CD14-positive monocyte (primary cell): ENCODE measurements around the gene APP. TPM values are rescaled to one million over a fixed set of nuclear protein-coding genes. Genes with fewer than 3 reads are reported as not detected.
A peak's percentile ranks its signal among the peaks of the same experiment; 100 is the strongest.

ENCODE experiments used
- DNase-seq, 3 donors: peaks; one replicate each; pipeline ENCODE4 v3.0.0-alpha.2; 2011 to 2022
- H2AFZ ChIP-seq: 2 replicates; pipeline ENCODE4 v1.6.0; 2012; ENCODE audit warnings: mild to moderate bottlenecking, low read depth, low read length, inconsistent platforms; ENCODE audit not compliant: insufficient read depth, poor library complexity, severe bottlenecking
- H3K27ac ChIP-seq, 2 donors: 1 replicate in 1 of 2; 2 replicates in 1 of 2; pipeline ENCODE4 v1.5.1; 2012 to 2013; ENCODE audit warnings: low read length in 2 of 2, control low read depth in 1 of 2, inconsistent platforms in 1 of 2, low read depth in 1 of 2, mild to moderate bottlenecking in 1 of 2
- H3K27me3 ChIP-seq, 2 donors: one replicate each; pipeline versions ENCODE4 v1.6.0 to v1.6.1; 2011 to 2013; ENCODE audit warnings: low read length in 2 of 2; ENCODE audit not compliant: control insufficient read depth in 2 of 2, insufficient read depth in 2 of 2
- H3K36me3 ChIP-seq, 2 donors: replicated peaks in 1 of 2; 1 replicate in 1 of 2; 2 replicates in 1 of 2; pipeline versions ENCODE4 v1.5.1 to v1.6.1; 2012 to 2013; ENCODE audit warnings: low read length in 2 of 2, control low read depth in 1 of 2, inconsistent platforms in 1 of 2, mild to moderate bottlenecking in 1 of 2; ENCODE audit not compliant: insufficient read depth in 2 of 2, control insufficient read depth in 1 of 2
- H3K4me1 ChIP-seq, 2 donors: 1 replicate in 1 of 2; 2 replicates in 1 of 2; pipeline versions ENCODE4 v1.5.1 to v1.6.1; 2012 to 2013; ENCODE audit warnings: low read length in 2 of 2, control low read depth in 1 of 2, inconsistent platforms in 1 of 2, mild to moderate bottlenecking in 1 of 2, moderate library complexity in 1 of 2; ENCODE audit not compliant: insufficient read depth in 2 of 2, control insufficient read depth in 1 of 2
- H3K4me2 ChIP-seq: replicated peaks from 2 replicates; pipeline ENCODE3; 2012; ENCODE audit warnings: low read length, moderate library complexity, mild to moderate bottlenecking; ENCODE audit not compliant: poor library complexity, severe bottlenecking; ENCODE audit errors: extremely low read depth
- H3K4me3 ChIP-seq, 3 experiments: fragments of 200-600 bp in 1 of 3; sonication (generic) in 1 of 3; replicated peaks in 1 of 3; 1 replicate in 2 of 3; 2 replicates in 1 of 3; pipeline ENCODE4 v1.5.1; 2011 to 2013; ENCODE audit warnings: low read length in 3 of 3, mild to moderate bottlenecking in 3 of 3, control low read depth in 2 of 3, low read depth in 2 of 3, inconsistent platforms in 1 of 3, moderate library complexity in 1 of 3
- H3K79me2 ChIP-seq: 2 replicates; pipeline ENCODE4 v1.6.0; 2012; ENCODE audit warnings: mild to moderate bottlenecking, control low read depth, inconsistent platforms, low read length, moderate library complexity; ENCODE audit not compliant: insufficient read depth
- H3K9ac ChIP-seq: 2 replicates; pipeline ENCODE4 v1.6.0; 2017; ENCODE audit warnings: low read length, mild to moderate bottlenecking; ENCODE audit not compliant: insufficient read depth, poor library complexity, severe bottlenecking
- H3K9me3 ChIP-seq, 2 donors: replicated peaks in 1 of 2; 1 replicate in 1 of 2; 2 replicates in 1 of 2; pipeline versions ENCODE4 v1.5.1 to v1.6.1; 2012 to 2013; ENCODE audit warnings: low read length in 2 of 2, control low read depth in 1 of 2; ENCODE audit not compliant: control insufficient read depth in 1 of 2, insufficient read depth in 1 of 2
- H4K20me1 ChIP-seq: 2 replicates; pipeline ENCODE4 v1.6.0; 2012; ENCODE audit warnings: mild to moderate bottlenecking, low read length, control low read depth, moderate library complexity; ENCODE audit not compliant: insufficient read depth
- H3K27ac Mint-ChIP-seq, 7 donors: one replicate each; pipeline ENCODE4 v1.8.0; 2020; ENCODE audit warnings: mild to moderate bottlenecking in 7 of 7, mixed read lengths in 7 of 7, moderate library complexity in 6 of 7, inconsistent platforms in 2 of 7
- H3K27me3 Mint-ChIP-seq, 3 donors: one replicate each; pipeline ENCODE4 v1.8.0; 2021 to 2022; ENCODE audit warnings: low read depth in 3 of 3, mild to moderate bottlenecking in 3 of 3, mixed read lengths in 3 of 3, moderate library complexity in 3 of 3, inconsistent platforms in 1 of 3
- H3K36me3 Mint-ChIP-seq, 2 donors: one replicate each; pipeline ENCODE4 v1.8.0; 2020; ENCODE audit warnings: mixed read lengths in 2 of 2, inconsistent platforms in 1 of 2, mild to moderate bottlenecking in 1 of 2
- H3K4me1 Mint-ChIP-seq: one replicate; pipeline ENCODE4 v1.8.0; 2020; ENCODE audit warnings: mild to moderate bottlenecking, mixed read lengths
- H3K4me3 Mint-ChIP-seq, 2 donors: one replicate each; pipeline ENCODE4 v1.8.0; 2020; ENCODE audit warnings: mild to moderate bottlenecking in 2 of 2, mixed read lengths in 2 of 2, moderate library complexity in 1 of 2
- H3K9me3 Mint-ChIP-seq, 7 donors: one replicate each; pipeline ENCODE4 v1.8.0; 2020 to 2022; ENCODE audit warnings: mixed read lengths in 7 of 7, mild to moderate bottlenecking in 6 of 7, moderate library complexity in 6 of 7, inconsistent platforms in 2 of 7
- CTCF ChIP-seq: fragments of 200-600 bp; IDR thresholded peaks from one replicate; pipeline ENCODE4 v1.8.0; 2022; ENCODE audit warnings: antibody characterized with exemption, mild to moderate bottlenecking
- WGBS: methylation state at CpG from one replicate; pipeline ENCODE4 v1.1.5; 2013; ENCODE audit warnings: missing lambda C conversion rate; ENCODE audit not compliant: insufficient coverage; 5-methylcytosine and 5-hydroxymethylcytosine counted together
- intact Hi-C, 2 donors: fragments of 100-400 bp; cut with micrococcal nuclease; formaldehyde crosslinking; loops; one replicate each; pipeline versions ENCODE4 v1.15.0 to v1.15.1; 2023
- polyA plus RNA-seq, 3 donors: library from polyadenylated mRNA; depleted of rRNA in 1 of 3; unstranded in 2 of 3; stranded (reverse) in 1 of 3; fragments of 300-500 nt in 2 of 3; fragments of >200 nt in 1 of 3; fragmentation: Illumina TruSeq in 2 of 3; gene quantifications; 1 replicate in 2 of 3; 2 replicates in 1 of 3; pipeline ENCODE4 v1.2.3, GENCODE V29; 2012 to 2021

The APP gene
- polyA plus RNA-seq, 3 donors = 28.0 to 118 (median 35.1) TPM

- no peak overlapping the region for H3K4me3 ChIP-seq
- DNase-seq = no peak
- peaks cover 36 to 39% of the 10 kb centered on the region in 2 donors for H3K4me1 ChIP-seq
- no peaks in the 10 kb centered on the region for H3K36me3 ChIP-seq
- Mint-ChIP-seq H3K9me3 (no peaks in the 10 kb centered on the region), H3K4me3 (no peak overlapping the region), H3K27ac (peak overlapping the region in 2 of 7 donors; percentile 8 to 68), H3K4me1 (peaks cover 52% of the 10 kb centered on the region), H3K36me3 (peaks cover 0 to 2% of the 10 kb centered on the region in 2 donors), H3K27me3 (no peaks in the 10 kb centered on the region)
- H3K9ac ChIP-seq = no peak overlapping the region
- H2AFZ ChIP-seq = no peak overlapping the region
- no peaks in the 10 kb centered on the region for H3K27me3 ChIP-seq
- H4K20me1 ChIP-seq = peaks cover 22% of the 10 kb centered on the region
- H3K79me2 ChIP-seq = peaks cover 99% of the 10 kb centered on the region
- no peak overlapping the region for H3K27ac ChIP-seq
- TF ChIP-seq CTCF = no peak
- H3K9me3 ChIP-seq = no peaks in the 10 kb centered on the region
- intact Hi-C loops = no loop called here
- H3K4me2 ChIP-seq = no peak overlapping the region
- no CpG with 5 or more reads among the region's 4 CpGs for WGBS
These were observed 8.5 kb downstream of the APP start for GRCh38 chr21:26162081-26162480.

- Mint-ChIP-seq H3K4me1 (peaks cover 30% of the 10 kb centered on the region), H3K4me3 (no peak overlapping the region), H3K27me3 (no peaks in the 10 kb centered on the region), H3K36me3 (peaks cover 0 to 3% of the 10 kb centered on the region in 2 donors), H3K27ac (peak overlapping the region in 1 of 7 donors; percentile 70), H3K9me3 (no peaks in the 10 kb centered on the region)
- 100% methylated on average over 1 of the region's 1 CpG for WGBS
- no peak overlapping the region for H3K27ac ChIP-seq
- H3K79me2 ChIP-seq = peaks cover 96% of the 10 kb centered on the region
- H3K9ac ChIP-seq = no peak overlapping the region
- H3K36me3 ChIP-seq = no peaks in the 10 kb centered on the region
- peaks cover 18% of the 10 kb centered on the region in 2 donors for H3K4me1 ChIP-seq
- intact Hi-C loops = no loop called here
- H4K20me1 ChIP-seq = peaks cover 22% of the 10 kb centered on the region
- no peak overlapping the region for H3K4me2 ChIP-seq
- no peak overlapping the region for H2AFZ ChIP-seq
- no peak for TF ChIP-seq CTCF
- H3K9me3 ChIP-seq = no peaks in the 10 kb centered on the region
- no peak overlapping the region for H3K4me3 ChIP-seq
- no peaks in the 10 kb centered on the region for H3K27me3 ChIP-seq
- no peak for DNase-seq
These were observed 10.7 kb downstream of the APP start for GRCh38 chr21:26159869-26160268.
